GM12872 (cell line): ENCODE measurements around the gene TAGLN3.

Source experiments
- TF ChIP-seq, protein P1 (sequence below): IDR thresholded peaks from 3 replicates; pipeline ENCODE4 v1.5.1; 2011; ENCODE audit warnings: low read depth, mild to moderate bottlenecking, low read length, moderate library complexity; ENCODE audit not compliant: insufficient read depth

Gene TAGLN3

DNA sequence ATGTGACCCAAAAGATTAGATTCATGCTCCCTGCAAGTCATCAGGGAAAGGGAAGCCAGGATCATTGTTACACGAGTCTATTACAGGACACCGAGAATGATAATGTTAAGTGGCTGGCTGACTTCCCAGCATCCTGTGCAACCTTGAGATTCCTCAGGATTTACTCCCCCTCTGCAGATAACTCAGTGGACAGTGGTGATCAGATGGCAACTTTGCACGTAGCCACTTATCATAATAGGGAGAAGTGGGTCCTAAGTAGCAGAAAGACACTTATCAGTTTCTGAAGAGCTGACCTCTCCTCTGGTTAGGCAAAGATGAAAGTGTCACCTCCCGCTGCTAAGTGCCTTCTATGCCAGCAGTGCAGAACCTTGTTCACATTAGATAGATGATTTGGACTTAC lies 29.1 kb downstream of the TAGLN3 start:
- TF ChIP-seq, protein P1, sequence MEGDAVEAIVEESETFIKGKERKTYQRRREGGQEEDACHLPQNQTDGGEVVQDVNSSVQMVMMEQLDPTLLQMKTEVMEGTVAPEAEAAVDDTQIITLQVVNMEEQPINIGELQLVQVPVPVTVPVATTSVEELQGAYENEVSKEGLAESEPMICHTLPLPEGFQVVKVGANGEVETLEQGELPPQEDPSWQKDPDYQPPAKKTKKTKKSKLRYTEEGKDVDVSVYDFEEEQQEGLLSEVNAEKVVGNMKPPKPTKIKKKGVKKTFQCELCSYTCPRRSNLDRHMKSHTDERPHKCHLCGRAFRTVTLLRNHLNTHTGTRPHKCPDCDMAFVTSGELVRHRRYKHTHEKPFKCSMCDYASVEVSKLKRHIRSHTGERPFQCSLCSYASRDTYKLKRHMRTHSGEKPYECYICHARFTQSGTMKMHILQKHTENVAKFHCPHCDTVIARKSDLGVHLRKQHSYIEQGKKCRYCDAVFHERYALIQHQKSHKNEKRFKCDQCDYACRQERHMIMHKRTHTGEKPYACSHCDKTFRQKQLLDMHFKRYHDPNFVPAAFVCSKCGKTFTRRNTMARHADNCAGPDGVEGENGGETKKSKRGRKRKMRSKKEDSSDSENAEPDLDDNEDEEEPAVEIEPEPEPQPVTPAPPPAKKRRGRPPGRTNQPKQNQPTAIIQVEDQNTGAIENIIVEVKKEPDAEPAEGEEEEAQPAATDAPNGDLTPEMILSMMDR: no peak

GRCh38 chr3:112030901-112031300 lies 32.2 kb downstream of the TAGLN3 start:
- TF ChIP-seq, protein P1: no peak

- TF ChIP-seq, protein P1: no peak
Observed at GRCh38 chr3:112032098-112032731, 33.5 kb downstream of the TAGLN3 start.

- TF ChIP-seq, protein P1: no peak
Observed at GRCh38 chr3:112034436-112034835, 35.7 kb downstream of the TAGLN3 start, which contains the start of gene TMPRSS7. TSS of gene TMPRSS7 (plus strand) at chr3:112034736. CDS start at chr3:112034846, 110 bp downstream.

DNA sequence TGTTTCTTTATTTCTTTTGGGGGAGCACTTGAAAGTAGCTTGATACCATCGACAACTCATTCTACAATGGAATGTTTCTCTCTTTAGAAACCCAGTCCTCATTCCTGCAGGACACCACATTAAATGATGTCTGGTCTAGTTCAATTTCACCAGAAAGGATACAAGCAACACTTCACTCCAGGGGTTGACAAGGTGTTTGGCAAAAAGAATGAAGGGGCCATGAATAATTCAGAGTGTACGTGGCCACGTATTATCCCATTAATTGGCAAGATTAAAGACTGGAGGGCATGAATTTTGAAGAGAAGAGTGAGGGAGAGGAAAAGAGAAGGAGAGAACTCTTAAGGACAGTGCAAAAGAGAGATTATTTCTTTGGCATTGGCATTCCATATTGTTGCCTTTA lies 36.5 kb downstream of the TAGLN3 start:
- TF ChIP-seq, protein P1: no peak

DNA sequence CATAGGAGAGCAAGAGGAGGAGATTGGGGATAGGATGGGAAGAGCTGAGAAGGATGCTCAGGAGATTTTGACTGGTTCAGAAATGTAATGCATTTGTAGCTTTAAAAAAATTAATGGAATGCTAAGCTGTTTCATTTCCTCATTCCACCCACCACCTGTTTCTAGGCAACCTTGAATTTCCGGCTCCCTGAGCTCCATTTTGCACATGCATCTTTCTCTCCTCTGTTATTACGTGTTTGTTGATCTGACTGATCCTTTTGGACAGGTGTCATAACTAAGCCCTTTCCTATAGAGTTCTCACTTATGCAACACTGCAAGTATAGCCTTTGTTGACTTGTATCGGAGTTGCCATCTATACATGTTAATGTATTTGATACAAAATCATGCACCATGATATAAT lies 40.1 kb downstream of the TAGLN3 start:
- TF ChIP-seq, protein P1: no peak

- TF ChIP-seq, protein P1: no peak
Observed at GRCh38 chr3:112041321-112041720, 42.6 kb downstream of the TAGLN3 start.
